NCI-H146 (cell line): ENCODE results near the gene DNAJC10.

Experiments
- DNase-seq: peaks from one replicate; lab custom pipeline; 2025; lab: John Stamatoyannopoulos, UW

DNAJC10 gene

GRCh38 chr2:182792441-182792840 is 76.4 kb downstream of the DNAJC10 start:
- no peak for DNase-seq

GRCh38 chr2:182798736-182799135 is 82.7 kb downstream of the DNAJC10 start:
- no peak for DNase-seq

- DNase-seq = no peak
These were observed 88.1 kb downstream of the DNAJC10 start for GRCh38 chr2:182804128-182804527.

- DNase-seq = no peak
These were observed 91.3 kb downstream of the DNAJC10 start for GRCh38 chr2:182807319-182807718.

- no peak for DNase-seq
These were observed 94.0 kb downstream of the DNAJC10 start for GRCh38 chr2:182810087-182810486.

GRCh38 chr2:182814380-182814779 is 98.3 kb downstream of the DNAJC10 start:
- DNase-seq = no peak

- DNase-seq = no peak
These were observed 98.7 kb downstream of the DNAJC10 start for GRCh38 chr2:182814804-182815203.

- DNase-seq = no peak
These were observed 100.8 kb downstream of the DNAJC10 start for GRCh38 chr2:182816866-182817265.

GRCh38 chr2:182817558-182817957 is 101.5 kb downstream of the DNAJC10 start:
- DNase-seq = no peak

- no peak for DNase-seq
These were observed 102.4 kb downstream of the DNAJC10 start for GRCh38 chr2:182818501-182818900.

GRCh38 chr2:182818925-182819324 is 102.9 kb downstream of the DNAJC10 start:
- peak; percentile 51 for DNase-seq

GRCh38 chr2:182819412-182819811 is 103.4 kb downstream of the DNAJC10 start:
- no peak for DNase-seq

- no peak for DNase-seq
These were observed 105.1 kb downstream of the DNAJC10 start for GRCh38 chr2:182821182-182821581.

- DNase-seq = no peak
These were observed 106.7 kb downstream of the DNAJC10 start for GRCh38 chr2:182822733-182823132.

- DNase-seq = peak; percentile 51
These were observed 108.2 kb downstream of the DNAJC10 start for GRCh38 chr2:182824056-182824766.

- peak; percentile 13 for DNase-seq
These were observed 108.7 kb downstream of the DNAJC10 start for GRCh38 chr2:182824767-182825158.

- no peak for DNase-seq
These were observed 110.0 kb downstream of the DNAJC10 start for GRCh38 chr2:182826064-182826463.

- DNase-seq = no peak
These were observed 110.4 kb downstream of the DNAJC10 start for GRCh38 chr2:182826496-182826895.

GRCh38 chr2:182827182-182827879 is 111.3 kb downstream of the DNAJC10 start:
- no peak for DNase-seq

GRCh38 chr2:182831101-182831500 is 115.0 kb downstream of the DNAJC10 start:
- no peak for DNase-seq

GRCh38 chr2:182831921-182832320 is 115.9 kb downstream of the DNAJC10 start:
- DNase-seq = no peak

GRCh38 chr2:182833084-182833854 is 117.2 kb downstream of the DNAJC10 start:
- DNase-seq = no peak

- no peak for DNase-seq
These were observed 118.2 kb downstream of the DNAJC10 start for GRCh38 chr2:182834293-182834692.
